ENCODE measurements around the gene SBF2. TPM values are rescaled to one million over a fixed set of nuclear protein-coding genes. Genes with fewer than 3 reads are reported as not detected.

Gene SBF2
- polyA plus RNA-seq, 4 donors: 45.9 to 56.5 (median 49.8) TPM

- no peak for DNase-seq (ENCODE audit: low read depth in 4 of 4, low spot score in 3 of 4)
These were observed 554.7 kb downstream of the SBF2 start for GRCh38 chr11:9739123-9739900.

GRCh38 chr11:9738707-9739106, 555.3 kb downstream of the SBF2 start:
- no peak for DNase-seq (ENCODE audit: low read depth in 4 of 4, low spot score in 3 of 4)

GRCh38 chr11:9738116-9738515, 555.9 kb downstream of the SBF2 start:
- DNase-seq (ENCODE audit: low read depth in 4 of 4, low spot score in 3 of 4): no peak

GRCh38 chr11:9736365-9736764, 557.7 kb downstream of the SBF2 start:
- no peak for DNase-seq (ENCODE audit: low read depth in 4 of 4, low spot score in 3 of 4)

- no peak for DNase-seq (ENCODE audit: low read depth in 4 of 4, low spot score in 3 of 4)
These were observed 558.1 kb downstream of the SBF2 start for GRCh38 chr11:9735919-9736318.

- DNase-seq (ENCODE audit: low read depth in 4 of 4, low spot score in 3 of 4): no peak
These were observed 558.8 kb downstream of the SBF2 start for GRCh38 chr11:9735236-9735635.

- no peak for DNase-seq (ENCODE audit: low read depth in 4 of 4, low spot score in 3 of 4)
These were observed 560.8 kb downstream of the SBF2 start for GRCh38 chr11:9733212-9733611.

GRCh38 chr11:9732453-9732852, 561.6 kb downstream of the SBF2 start:
- no peak for DNase-seq (ENCODE audit: low read depth in 4 of 4, low spot score in 3 of 4)

GRCh38 chr11:9731256-9731655, 562.8 kb downstream of the SBF2 start:
- no peak for DNase-seq (ENCODE audit: low read depth in 4 of 4, low spot score in 3 of 4)

Other genes starting within 250 kb of the SBF2 start
- gene ADM, start 10.9 kb upstream of the SBF2 start, polyA plus RNA-seq (ENCODE audit: insufficient read length in 4 of 4): 10 to 100 TPM in 1 of 4 donors, 1 to 10 TPM in 3; 7.4 to 14.4 (median 9.1) TPM
- gene AMPD3, start 161.0 kb upstream of the SBF2 start, polyA plus RNA-seq (ENCODE audit: insufficient read length in 4 of 4): 1 to 10 TPM; 5.2 to 6.0 (median 5.4) TPM
- gene RNF141, start 247.0 kb upstream of the SBF2 start, polyA plus RNA-seq (ENCODE audit: insufficient read length in 4 of 4): 10 to 100 TPM; 39.5 to 54.3 (median 50.7) TPM